Measurements from ENCODE around the gene DARS1.

The DARS1 gene

DNA sequence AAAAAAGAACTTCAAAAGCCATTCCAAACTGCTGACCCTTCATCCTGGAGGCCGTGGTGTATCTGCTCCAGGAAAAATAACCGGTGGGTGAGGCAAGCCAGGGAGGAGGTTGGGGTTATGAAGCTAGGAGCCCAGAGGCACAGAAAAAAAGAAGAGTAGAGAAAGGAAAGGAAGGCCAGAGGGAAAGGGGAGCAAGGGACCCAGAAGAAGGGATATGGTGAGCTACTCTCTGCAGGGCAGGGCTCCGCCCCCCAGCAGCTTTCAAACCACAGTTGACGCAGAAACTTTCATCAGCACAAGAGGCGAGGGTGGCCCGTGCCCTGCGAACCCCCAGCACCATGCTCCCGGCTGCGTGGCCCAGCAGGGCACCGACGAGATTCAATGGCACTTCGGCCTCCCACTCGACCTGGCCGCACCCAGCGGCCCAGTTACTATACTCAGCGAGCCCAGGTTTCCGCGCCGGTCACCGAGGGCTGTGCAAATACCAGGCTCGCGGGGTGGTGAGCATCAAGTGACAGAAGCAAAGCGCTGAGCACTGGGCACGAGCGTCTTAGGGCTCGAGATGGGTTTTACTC lies 109.8 kb downstream of the DARS1 start:
- TF ChIP-seq TAF1 (IDR thresholded peaks at IDR 0.05; ENCODE audit: borderline replicate concordance, insufficient read depth, low read length) (no peak), SIN3A (IDR thresholded peaks at IDR 0.05; ENCODE audit: borderline replicate concordance, insufficient read depth, low read length) (no peak), POLR2AphosphoS5 (IDR thresholded peaks at IDR 0.05; ENCODE audit: low read depth, low read length) (no peak; the same call in 1 of the 2 replicates), FOXP2 (optimal IDR thresholded peaks at IDR 0.05; ENCODE audit: borderline replicate concordance, extremely low read depth, extremely low read length, insufficient read depth) (no peak)
- TF ChIP-seq, protein P1, sequence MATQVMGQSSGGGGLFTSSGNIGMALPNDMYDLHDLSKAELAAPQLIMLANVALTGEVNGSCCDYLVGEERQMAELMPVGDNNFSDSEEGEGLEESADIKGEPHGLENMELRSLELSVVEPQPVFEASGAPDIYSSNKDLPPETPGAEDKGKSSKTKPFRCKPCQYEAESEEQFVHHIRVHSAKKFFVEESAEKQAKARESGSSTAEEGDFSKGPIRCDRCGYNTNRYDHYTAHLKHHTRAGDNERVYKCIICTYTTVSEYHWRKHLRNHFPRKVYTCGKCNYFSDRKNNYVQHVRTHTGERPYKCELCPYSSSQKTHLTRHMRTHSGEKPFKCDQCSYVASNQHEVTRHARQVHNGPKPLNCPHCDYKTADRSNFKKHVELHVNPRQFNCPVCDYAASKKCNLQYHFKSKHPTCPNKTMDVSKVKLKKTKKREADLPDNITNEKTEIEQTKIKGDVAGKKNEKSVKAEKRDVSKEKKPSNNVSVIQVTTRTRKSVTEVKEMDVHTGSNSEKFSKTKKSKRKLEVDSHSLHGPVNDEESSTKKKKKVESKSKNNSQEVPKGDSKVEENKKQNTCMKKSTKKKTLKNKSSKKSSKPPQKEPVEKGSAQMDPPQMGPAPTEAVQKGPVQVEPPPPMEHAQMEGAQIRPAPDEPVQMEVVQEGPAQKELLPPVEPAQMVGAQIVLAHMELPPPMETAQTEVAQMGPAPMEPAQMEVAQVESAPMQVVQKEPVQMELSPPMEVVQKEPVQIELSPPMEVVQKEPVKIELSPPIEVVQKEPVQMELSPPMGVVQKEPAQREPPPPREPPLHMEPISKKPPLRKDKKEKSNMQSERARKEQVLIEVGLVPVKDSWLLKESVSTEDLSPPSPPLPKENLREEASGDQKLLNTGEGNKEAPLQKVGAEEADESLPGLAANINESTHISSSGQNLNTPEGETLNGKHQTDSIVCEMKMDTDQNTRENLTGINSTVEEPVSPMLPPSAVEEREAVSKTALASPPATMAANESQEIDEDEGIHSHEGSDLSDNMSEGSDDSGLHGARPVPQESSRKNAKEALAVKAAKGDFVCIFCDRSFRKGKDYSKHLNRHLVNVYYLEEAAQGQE (IDR thresholded peaks at IDR 0.05; ENCODE audit: insufficient read depth in 1 of 2, low read depth in 2 of 2, low read length in 2 of 2) = no peak

DNA sequence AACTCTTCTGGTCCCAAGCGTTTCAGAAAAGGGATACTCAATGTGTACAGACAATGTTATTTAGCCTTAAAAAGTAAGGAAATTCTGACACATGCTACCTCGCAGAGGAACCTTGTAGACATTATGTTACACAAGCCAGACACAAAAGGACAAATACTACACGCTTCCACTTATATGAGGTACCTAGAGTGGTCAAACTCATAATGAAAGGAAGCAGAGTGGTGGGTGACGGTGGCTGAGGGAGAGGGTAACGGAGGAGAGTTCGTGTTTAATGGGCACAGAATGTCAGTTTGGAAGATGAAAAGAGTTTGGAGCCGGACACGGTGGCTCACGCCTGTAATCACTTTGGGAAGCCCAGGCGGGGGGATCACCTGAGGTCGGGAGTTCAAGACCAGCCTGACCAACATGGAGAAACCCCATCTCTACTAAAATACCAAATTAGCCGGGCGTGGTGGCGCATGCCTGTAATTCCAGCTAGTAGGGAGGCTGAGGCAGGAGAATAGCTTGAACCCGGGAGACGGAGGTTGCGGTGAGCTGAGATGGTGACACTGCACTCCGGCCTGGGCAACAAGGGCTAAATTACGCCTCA lies 110.6 kb downstream of the DARS1 start:
- TF ChIP-seq SIN3A (IDR thresholded peaks at IDR 0.05; ENCODE audit: borderline replicate concordance, insufficient read depth, low read length) = no peak
- TF ChIP-seq, protein P1 (IDR thresholded peaks at IDR 0.05; ENCODE audit: insufficient read depth in 1 of 2, low read depth in 2 of 2, low read length in 2 of 2) = no peak

DNA sequence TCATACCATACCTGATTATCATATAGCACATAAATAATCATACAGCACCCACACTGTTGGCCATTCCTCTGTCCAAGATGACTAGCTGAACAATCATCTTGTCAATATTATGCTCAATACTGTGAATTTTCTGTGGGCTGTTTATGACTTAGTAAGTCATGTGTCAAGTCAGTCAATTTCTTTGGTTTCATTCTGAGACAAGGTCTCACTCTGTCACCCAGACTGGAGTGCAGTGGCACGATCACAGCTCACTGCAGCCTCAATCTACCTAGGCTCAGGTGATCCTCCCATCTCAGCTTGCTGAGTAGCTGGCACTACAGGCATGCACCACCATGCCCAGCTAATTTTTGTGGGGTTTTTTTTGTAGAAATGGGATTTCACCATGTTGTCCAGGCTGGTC lies 114.9 kb downstream of the DARS1 start:
- no peak for TF ChIP-seq POLR2AphosphoS5 (IDR thresholded peaks at IDR 0.05; ENCODE audit: low read depth, low read length)
- TF ChIP-seq, protein P1 (IDR thresholded peaks at IDR 0.05; ENCODE audit: insufficient read depth in 1 of 2, low read depth in 2 of 2, low read length in 2 of 2) = no peak
- TF ChIP-seq TAF1 (IDR thresholded peaks at IDR 0.05; ENCODE audit: borderline replicate concordance, insufficient read depth, low read length) = no peak
- TF ChIP-seq SIN3A (IDR thresholded peaks at IDR 0.05; ENCODE audit: borderline replicate concordance, insufficient read depth, low read length) = no peak
- TF ChIP-seq FOXP2 (optimal IDR thresholded peaks at IDR 0.05; ENCODE audit: borderline replicate concordance, extremely low read depth, extremely low read length, insufficient read depth) = no peak

DNA sequence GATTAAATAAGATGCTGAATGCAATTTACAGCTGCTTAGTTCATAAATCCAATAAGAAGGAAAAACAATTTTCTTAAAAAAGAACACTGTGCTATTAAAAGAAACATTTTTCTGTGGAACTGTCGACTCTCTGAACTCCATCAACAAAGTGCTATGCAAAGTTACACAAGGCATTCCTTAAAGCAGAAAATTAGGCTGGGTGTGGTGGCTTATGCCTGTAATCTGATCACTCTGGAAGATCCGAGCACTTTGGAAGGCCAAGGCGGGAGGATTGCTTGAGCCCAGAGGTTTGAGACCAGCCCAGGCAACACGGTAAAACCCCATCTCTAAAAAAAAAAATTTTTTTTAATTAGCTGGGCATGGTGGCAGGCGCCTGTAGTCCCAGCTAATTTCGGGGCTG lies 122.2 kb downstream of the DARS1 start:
- TF ChIP-seq POLR2AphosphoS5 (IDR thresholded peaks at IDR 0.05; ENCODE audit: low read depth, low read length) = no peak
- no peak for TF ChIP-seq FOXP2 (optimal IDR thresholded peaks at IDR 0.05; ENCODE audit: borderline replicate concordance, extremely low read depth, extremely low read length, insufficient read depth)

DNA sequence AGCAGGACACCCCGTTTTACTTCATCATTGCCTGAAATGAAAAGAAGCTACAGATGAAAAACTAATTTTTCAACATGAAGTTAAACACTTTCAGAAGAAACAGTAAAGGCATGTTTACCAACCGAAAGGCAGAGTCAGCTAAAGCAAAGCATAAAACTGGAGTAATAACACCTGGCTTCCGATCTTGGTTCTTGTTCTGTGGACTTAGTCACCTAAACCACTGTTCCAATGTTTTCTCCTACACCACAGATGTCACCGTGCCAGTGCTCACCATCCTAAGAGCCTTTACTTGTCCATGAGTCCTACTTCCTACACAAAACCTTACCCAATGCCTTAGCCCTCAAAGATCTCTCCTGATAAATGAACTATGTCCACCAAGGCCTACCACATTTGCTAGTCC lies 122.7 kb downstream of the DARS1 start:
- TF ChIP-seq, protein P1 (IDR thresholded peaks at IDR 0.05; ENCODE audit: insufficient read depth in 1 of 2, low read depth in 2 of 2, low read length in 2 of 2) = no peak
- TF ChIP-seq SIN3A (IDR thresholded peaks at IDR 0.05; ENCODE audit: borderline replicate concordance, insufficient read depth, low read length) (no peak), FOXP2 (optimal IDR thresholded peaks at IDR 0.05; ENCODE audit: borderline replicate concordance, extremely low read depth, extremely low read length, insufficient read depth) (no peak), TAF1 (IDR thresholded peaks at IDR 0.05; ENCODE audit: borderline replicate concordance, insufficient read depth, low read length) (no peak), POLR2AphosphoS5 (IDR thresholded peaks at IDR 0.05; ENCODE audit: low read depth, low read length) (no peak)
